HUES48 (cell line): ENCODE results near the gene SEMA3B.
A peak's percentile ranks its signal among the peaks of the same experiment; 100 is the strongest.
"Not testable (repeated sequence)": the region's sequence is repeated elsewhere in the genome, so short reads cannot be mapped to it uniquely, and the experiment has no call there.

Source experiments
- H3K27ac ChIP-seq: one replicate; pipeline ENCODE4 v1.7.0; 2013; ENCODE audit warnings: low read depth, low read length, inconsistent platforms
- H3K27me3 ChIP-seq: 2 replicates; pipeline ENCODE4 v1.6.1; 2013; ENCODE audit warnings: mild to moderate bottlenecking, low read length; ENCODE audit not compliant: control insufficient read depth, insufficient read depth
- H3K36me3 ChIP-seq: 2 replicates; pipeline ENCODE4 v1.6.1; 2013; ENCODE audit warnings: low read length; ENCODE audit not compliant: control insufficient read depth, insufficient read depth
- H3K4me1 ChIP-seq: 2 replicates; pipeline ENCODE4 v1.6.1; 2013; ENCODE audit warnings: mild to moderate bottlenecking, low read length; ENCODE audit not compliant: control insufficient read depth, insufficient read depth
- H3K4me3 ChIP-seq: 2 replicates; pipeline ENCODE4 v1.5.1; 2013; ENCODE audit warnings: mild to moderate bottlenecking, low read depth, low read length
- H3K9ac ChIP-seq: 2 replicates; pipeline ENCODE4 v1.6.1; 2013; ENCODE audit warnings: mild to moderate bottlenecking, low read depth, low read length, moderate library complexity
- H3K9me3 ChIP-seq: 2 replicates; pipeline ENCODE4 v1.6.1; 2013; ENCODE audit warnings: low read length; ENCODE audit not compliant: control insufficient read depth, insufficient read depth

The SEMA3B gene

DNA sequence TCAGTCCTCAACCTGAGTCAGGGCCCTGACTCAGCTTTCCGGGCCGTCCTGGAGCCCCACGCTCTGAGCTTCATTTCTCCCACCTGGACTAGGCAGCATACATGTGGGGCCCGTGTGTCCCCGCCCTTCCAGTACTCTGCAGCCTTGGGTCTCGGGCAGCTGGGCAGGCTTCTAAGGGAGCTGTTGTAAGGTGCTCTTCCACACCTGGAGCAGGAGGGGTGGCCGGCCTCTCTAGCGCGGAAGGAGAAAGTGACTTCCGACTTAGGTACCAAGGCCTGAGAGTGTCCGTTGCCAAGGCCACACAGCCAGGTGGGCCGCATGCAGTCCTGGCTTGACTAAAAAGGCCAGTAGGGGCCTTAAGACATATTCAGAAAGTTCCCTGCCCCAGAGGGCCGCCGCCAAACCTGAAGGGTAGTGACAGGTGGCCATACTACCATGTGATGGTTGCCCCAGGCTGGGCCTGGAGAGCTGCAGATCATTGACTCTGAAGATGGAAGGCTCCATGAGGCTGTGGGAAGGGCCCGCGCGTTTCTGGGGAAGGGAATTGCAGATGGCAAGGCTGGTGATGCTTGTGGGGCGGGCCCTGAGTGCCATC, 9.4 kb upstream of the SEMA3B start:
- Histone ChIP-seq H3K27me3 (no peaks in the 10 kb centered on the region), H3K4me1 (peaks cover 25% of the 10 kb centered on the region), H3K4me3 (no peak overlapping the region), H3K9ac (no peak overlapping the region), H3K36me3 (peaks cover 33% of the 10 kb centered on the region), H3K9me3 (no peaks in the 10 kb centered on the region), H3K27ac (peak overlapping the region; percentile 69)

DNA sequence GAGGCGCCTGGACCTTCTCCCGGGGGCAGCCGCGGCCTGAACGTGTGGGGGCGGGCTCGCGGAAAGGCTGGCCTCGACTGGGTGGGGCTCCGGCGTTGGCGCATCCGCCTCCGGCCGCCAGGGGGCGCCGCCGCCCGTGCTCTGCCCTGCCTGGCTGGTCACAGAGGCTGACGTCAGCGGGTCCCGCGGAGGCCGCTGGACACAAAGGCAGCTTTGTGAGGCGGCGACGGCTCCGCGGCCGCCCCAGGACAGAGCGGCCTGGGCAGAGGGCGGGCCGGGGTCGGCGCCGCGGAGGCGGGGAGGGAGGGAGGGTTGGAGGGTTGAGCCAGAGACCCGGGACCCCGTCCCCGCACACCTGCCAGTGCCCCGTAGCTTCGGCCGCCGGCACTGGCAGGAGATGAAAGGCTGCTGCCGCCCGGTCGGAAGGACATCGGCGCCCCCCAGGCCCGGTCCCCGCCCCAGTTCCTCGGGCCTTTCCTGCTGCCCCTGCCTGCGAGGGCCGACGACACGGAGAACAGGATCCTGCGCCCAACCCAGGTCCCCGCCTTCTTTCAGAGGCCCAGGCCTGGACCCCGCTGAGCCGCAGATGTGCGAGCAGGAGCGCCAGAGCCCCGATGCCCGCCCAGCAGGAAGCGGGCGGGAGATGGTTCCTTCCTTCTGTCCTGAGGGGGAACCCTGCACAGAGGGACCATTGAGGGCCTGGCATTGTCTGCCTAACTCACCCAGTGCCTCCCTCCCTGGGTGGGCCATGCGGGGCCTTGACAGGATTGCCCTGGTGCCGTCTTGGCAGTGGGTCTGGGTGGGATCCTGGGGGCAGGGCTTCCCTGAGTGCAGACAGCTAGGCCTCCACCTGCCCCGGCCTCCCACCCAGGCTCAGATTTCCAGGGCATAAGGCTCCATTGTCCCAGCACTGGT, 8.7 kb upstream of the SEMA3B start:
- Histone ChIP-seq H3K27ac (peak overlapping the region; percentile 95), H3K4me1 (peaks cover 29% of the 10 kb centered on the region), H3K27me3 (no peaks in the 10 kb centered on the region), H3K36me3 (peaks cover 27% of the 10 kb centered on the region), H3K4me3 (peak overlapping the region; percentile 54), H3K9ac (peak overlapping the region; percentile 77), H3K9me3 (no peaks in the 10 kb centered on the region)

DNA sequence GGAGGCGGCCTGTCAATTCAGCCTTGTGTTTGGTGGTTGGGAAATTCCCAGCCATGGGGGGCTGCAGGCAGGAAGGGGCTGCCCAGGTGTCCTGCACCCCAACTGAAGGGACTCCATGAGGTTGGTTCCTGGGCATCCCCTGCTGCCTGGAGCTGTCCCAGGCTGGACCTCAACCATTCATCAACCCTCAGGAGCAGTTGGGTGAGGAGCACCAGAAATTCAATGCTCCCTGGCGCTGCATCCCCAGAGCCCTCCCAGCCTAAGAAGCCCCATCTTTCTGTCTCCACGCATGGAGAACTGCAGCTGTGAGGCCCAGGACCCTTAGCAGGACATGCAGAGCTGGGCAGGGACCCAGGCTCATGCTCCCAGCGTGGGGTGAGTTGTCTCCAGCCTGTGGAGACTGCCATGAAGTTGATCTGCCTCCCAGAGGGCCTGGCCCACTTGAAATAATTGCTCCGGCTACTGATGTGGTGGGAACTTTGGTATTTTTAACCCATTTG, 8.0 kb upstream of the SEMA3B start:
- Histone ChIP-seq H3K27me3 (no peaks in the 10 kb centered on the region), H3K27ac (peak overlapping the region; percentile 95), H3K4me1 (peaks cover 31% of the 10 kb centered on the region), H3K36me3 (peaks cover 23% of the 10 kb centered on the region), H3K4me3 (peak overlapping the region; percentile 54; the same call in 1 of the 2 replicates), H3K9me3 (no peaks in the 10 kb centered on the region), H3K9ac (0 out of 2 replicates have a peak overlapping the region, but pooled peaks have one; percentile 77)

DNA sequence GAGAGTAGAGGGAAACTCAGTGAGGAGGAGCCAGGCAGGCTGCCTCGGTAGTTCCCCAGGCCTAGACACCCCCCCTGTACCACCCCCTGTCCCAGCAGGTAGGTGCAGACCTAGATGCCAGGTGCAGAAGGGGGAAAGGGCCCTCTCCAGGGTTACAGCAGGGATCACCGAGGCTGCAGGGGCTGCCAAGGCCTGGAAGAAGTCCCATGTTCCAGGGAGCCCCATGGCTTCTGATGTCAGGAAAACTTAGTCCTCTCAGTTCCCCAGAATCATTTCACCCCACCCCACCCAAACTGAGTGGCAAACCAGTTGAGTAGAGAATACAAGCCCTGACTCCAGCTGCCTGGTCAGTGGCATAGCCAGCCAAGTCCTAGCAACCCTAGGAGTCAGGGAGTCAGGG, 7.4 kb upstream of the SEMA3B start:
- Histone ChIP-seq H3K27me3 (no peaks in the 10 kb centered on the region), H3K9ac (no peak overlapping the region), H3K9me3 (no peaks in the 10 kb centered on the region), H3K36me3 (peaks cover 18% of the 10 kb centered on the region), H3K4me1 (peaks cover 35% of the 10 kb centered on the region), H3K27ac (peak overlapping the region; percentile 95), H3K4me3 (no peak overlapping the region)

DNA sequence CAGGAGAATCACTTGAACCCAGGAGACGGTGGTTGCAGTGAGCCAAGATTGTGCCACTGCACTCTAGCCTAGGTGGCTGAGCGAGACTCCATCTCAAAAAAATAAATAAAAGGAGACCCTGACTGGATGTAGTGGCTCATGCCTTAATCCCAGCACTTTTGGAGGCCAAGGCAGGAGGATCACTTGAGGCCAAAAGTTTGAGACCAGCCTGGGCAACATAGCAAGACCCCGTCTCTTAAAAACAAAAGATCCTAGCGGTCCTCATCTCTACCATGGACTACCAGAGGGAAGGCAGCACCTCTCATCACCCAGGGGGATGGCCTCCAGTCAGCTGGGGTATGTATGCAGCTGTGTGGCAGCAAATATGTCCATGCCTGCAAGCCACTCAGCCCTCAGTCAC, 6.7 kb upstream of the SEMA3B start:
- H3K4me1 ChIP-seq = peaks cover 42% of the 10 kb centered on the region

DNA sequence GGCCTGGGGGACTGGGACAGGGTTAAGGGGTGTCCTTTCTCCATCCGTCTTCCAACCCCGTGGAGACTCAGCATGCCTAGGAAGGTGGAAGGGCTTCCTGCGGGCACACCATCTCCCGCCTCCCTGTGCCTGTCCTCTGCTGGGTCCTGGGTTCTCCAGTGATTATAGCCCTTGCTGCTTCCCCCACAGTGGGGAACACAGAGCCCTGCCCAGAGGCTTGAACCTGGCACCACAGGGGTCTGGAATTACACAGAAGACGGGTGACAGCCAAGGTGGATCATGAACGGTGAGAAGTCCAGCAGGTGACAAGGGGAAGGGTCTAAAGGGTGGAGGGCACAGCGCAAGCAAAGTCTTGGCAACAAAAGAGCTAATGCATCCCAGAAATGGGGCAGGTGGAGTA, 6.2 kb upstream of the SEMA3B start:
- Histone ChIP-seq H3K9ac (no peak overlapping the region), H3K9me3 (no peaks in the 10 kb centered on the region), H3K36me3 (peaks cover 6% of the 10 kb centered on the region), H3K4me1 (peaks cover 47% of the 10 kb centered on the region), H3K4me3 (no peak overlapping the region), H3K27ac (no peak overlapping the region), H3K27me3 (no peaks in the 10 kb centered on the region)

More for the DNA sequence above, 6.7 kb upstream of the SEMA3B start:
- H3K9ac ChIP-seq, H3K27ac ChIP-seq, H3K9me3 ChIP-seq, H3K4me3 ChIP-seq, H3K27me3 ChIP-seq: not testable (repeated sequence)
- peaks cover 11% of the 10 kb centered on the region for H3K36me3 ChIP-seq

DNA sequence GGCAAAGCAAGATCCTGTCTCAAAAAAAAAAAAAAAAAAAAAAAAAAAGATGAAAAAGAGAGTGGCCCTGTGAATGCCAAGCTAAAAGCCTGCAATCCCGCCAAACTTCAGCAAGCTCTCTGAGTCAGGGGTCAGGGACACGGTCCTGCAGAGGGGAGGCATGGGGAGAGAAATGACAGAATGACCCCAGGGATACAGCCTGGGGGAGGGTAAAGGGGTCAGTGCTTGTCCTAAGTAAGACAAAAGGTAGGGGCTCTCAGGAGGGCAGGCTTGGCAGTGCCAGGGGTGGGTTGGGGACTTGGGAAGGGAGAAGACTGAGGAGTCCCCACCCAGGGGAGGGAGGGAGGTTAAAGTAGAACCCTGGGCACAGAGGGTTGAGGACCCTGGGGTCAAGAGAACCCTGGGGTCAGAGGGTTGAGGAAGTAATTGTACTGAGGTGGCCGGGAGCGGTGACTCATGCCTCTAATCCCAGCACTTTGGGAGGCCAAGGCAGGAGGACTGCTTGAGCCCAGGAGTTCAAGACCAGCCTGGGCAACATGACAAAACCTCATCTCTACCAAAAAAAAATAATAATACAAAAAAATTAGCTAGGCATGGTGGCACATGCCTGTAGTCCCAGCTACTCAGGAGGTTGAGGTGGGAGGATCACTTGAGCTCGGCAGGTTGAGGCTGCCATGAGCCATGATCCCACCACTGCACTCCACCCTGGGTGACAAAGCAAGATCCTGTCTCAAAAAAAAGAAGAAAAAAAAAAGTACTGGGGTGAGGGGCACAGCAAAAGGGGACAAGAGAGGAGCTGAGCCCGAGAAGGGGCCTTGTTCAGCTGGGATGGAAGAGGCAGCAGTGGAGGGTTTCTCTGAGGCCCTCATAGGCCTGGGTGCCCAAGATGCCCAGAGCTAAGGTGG, 5.2 kb upstream of the SEMA3B start:
- H3K9ac ChIP-seq = peak overlapping the region; percentile 24; the same call in 1 of the 2 replicates
- H3K36me3 ChIP-seq = no peaks in the 10 kb centered on the region
- H3K27ac ChIP-seq = peak overlapping the region; percentile 92
- H3K9me3 ChIP-seq = no peaks in the 10 kb centered on the region
- H3K4me3 ChIP-seq = no peak overlapping the region; the same call in 1 of the 2 replicates
- H3K27me3 ChIP-seq = no peaks in the 10 kb centered on the region
- peaks cover 51% of the 10 kb centered on the region for H3K4me1 ChIP-seq

DNA sequence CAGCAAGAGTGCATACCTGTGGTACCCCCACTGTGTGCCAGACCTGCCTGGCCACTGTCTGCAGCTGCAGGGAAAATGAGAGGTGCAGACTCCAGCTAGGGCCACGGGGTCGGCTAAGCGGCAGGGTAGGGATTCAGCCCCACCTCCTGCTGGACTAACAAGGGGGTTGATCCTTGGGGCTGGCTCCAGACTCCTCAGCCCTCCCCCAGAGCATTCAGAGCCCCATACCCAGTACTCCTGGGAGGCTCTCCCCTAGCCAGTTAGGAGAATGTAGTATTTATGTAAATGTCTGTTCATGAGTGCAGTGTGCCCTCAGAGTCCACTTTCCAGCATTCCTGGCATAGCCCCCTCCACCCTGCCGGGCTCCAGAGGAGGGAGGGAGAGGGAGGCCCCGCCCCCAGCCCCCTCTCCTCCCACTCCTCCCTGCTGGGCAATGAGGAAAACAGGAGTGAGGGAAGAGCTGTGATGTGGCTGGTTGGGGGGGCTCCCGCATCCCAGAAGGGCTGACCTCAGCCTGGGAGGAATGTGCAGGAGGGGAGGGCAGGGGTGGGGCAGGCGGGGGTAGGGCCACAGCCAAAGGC, 4.5 kb upstream of the SEMA3B start:
- no peaks in the 10 kb centered on the region for H3K27me3 ChIP-seq
- no peaks in the 10 kb centered on the region for H3K9me3 ChIP-seq
- H3K4me3 ChIP-seq = no peak overlapping the region; the same call in 1 of the 2 replicates
- H3K36me3 ChIP-seq = no peaks in the 10 kb centered on the region
- peak overlapping the region; percentile 24; the same call in 1 of the 2 replicates for H3K9ac ChIP-seq
- peak overlapping the region; percentile 92 for H3K27ac ChIP-seq
- peaks cover 57% of the 10 kb centered on the region for H3K4me1 ChIP-seq

DNA sequence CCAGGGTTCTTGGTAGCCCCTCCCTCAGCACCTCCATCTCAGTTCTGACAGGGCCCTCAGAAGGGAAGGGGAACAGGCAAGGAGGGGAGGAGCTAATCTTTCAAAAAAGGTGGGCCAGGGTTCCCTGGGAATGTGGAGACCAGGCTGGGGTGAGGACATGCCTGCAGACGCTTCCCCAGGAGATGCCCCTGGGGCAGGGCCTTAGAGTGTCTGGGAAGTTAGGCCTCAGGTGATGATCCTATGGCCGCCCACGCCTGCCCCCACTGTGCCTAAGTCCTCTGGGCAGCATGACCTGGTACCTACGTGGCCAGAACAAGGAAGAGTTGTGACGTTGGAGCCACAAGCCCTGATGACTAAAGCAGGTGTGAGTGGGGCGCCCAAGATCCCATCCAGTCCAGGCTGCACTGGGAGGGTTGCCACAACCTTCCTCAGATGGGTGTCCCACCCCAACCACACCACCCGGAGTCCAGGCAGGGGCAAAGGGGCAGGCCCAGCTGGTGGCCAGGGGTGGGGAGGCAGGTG, 3.9 kb upstream of the SEMA3B start:
- peak overlapping the region; percentile 92 for H3K27ac ChIP-seq
- no peaks in the 10 kb centered on the region for H3K27me3 ChIP-seq
- H3K4me1 ChIP-seq = peaks cover 56% of the 10 kb centered on the region
- H3K4me3 ChIP-seq = no peak overlapping the region
- H3K9me3 ChIP-seq = no peaks in the 10 kb centered on the region
- H3K36me3 ChIP-seq = no peaks in the 10 kb centered on the region
- H3K9ac ChIP-seq = peak overlapping the region; percentile 29; the same call in 1 of the 2 replicates

DNA sequence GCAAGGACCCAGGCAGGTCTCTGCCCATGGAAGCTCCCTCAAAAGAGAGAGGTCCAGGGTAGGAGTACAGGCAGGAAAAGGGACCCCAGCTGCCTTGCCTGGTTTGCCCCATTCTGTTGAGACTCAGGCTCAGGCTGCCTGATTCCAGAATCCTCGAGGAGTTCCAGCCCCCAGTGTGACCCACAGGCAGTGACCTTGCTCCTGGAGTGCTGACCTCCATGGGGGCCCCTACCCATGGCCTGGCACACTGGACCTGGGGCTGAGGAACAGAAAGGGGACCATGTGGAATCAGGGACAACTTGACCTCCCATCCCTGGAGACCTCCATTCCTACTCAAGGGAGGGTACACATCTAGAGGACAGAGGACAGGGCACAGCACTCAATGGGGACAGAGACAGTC, 3.4 kb upstream of the SEMA3B start:
- H3K4me3 ChIP-seq = no peak overlapping the region
- peaks cover 52% of the 10 kb centered on the region for H3K4me1 ChIP-seq
- H3K36me3 ChIP-seq = no peaks in the 10 kb centered on the region
- H3K27ac ChIP-seq = peak overlapping the region; percentile 92
- no peaks in the 10 kb centered on the region for H3K9me3 ChIP-seq
- H3K9ac ChIP-seq = no peak overlapping the region
- H3K27me3 ChIP-seq = no peaks in the 10 kb centered on the region
